GM12801 (cell line): ENCODE data around the gene EME1.

Experiments used
- CTCF ChIP-seq: IDR thresholded peaks from one replicate; pipeline ENCODE4 v1.5.1; 2011; ENCODE audit warnings: control low read depth; ENCODE audit not compliant: insufficient read length; ENCODE audit errors: extremely low read depth

EME1 gene

GRCh38 chr17:50371526-50371925 lies 1.5 kb upstream of the EME1 start:
- no peak for TF ChIP-seq CTCF

GRCh38 chr17:50372222-50372757 lies 739 bp upstream of the EME1 start:
- TF ChIP-seq CTCF, result no peak

GRCh38 chr17:50373705-50374104 lies 676 bp downstream of the EME1 start:
- no peak for TF ChIP-seq CTCF

GRCh38 chr17:50375858-50376538 lies 3.0 kb downstream of the EME1 start:
- no peak for TF ChIP-seq CTCF

GRCh38 chr17:50379351-50380132 lies 6.5 kb downstream of the EME1 start:
- no peak for TF ChIP-seq CTCF

GRCh38 chr17:50380369-50381259 lies 7.6 kb downstream of the EME1 start:
- no peak for TF ChIP-seq CTCF

GRCh38 chr17:50381260-50381815 lies 8.3 kb downstream of the EME1 start:
- no peak for TF ChIP-seq CTCF
